ENCODE measurements around the gene AKR1C4.
"Not testable (repeated sequence)": the region's sequence is repeated elsewhere in the genome, so short reads cannot be mapped to it uniquely, and the experiment has no call there.

GRCh38 chr10:5237541-5237940 lies 40.9 kb downstream of the AKR1C4 start:
- TF ChIP-seq EGR1 (IDR thresholded peaks at IDR 0.05; ENCODE audit: borderline replicate concordance, low read depth, low read length); TCF12 (IDR thresholded peaks at IDR 0.05; ENCODE audit: low read depth, low read length); POLR2AphosphoS5 (IDR thresholded peaks at IDR 0.05; ENCODE audit: low read depth, low read length): not testable (repeated sequence)
- TF ChIP-seq, protein P1, sequence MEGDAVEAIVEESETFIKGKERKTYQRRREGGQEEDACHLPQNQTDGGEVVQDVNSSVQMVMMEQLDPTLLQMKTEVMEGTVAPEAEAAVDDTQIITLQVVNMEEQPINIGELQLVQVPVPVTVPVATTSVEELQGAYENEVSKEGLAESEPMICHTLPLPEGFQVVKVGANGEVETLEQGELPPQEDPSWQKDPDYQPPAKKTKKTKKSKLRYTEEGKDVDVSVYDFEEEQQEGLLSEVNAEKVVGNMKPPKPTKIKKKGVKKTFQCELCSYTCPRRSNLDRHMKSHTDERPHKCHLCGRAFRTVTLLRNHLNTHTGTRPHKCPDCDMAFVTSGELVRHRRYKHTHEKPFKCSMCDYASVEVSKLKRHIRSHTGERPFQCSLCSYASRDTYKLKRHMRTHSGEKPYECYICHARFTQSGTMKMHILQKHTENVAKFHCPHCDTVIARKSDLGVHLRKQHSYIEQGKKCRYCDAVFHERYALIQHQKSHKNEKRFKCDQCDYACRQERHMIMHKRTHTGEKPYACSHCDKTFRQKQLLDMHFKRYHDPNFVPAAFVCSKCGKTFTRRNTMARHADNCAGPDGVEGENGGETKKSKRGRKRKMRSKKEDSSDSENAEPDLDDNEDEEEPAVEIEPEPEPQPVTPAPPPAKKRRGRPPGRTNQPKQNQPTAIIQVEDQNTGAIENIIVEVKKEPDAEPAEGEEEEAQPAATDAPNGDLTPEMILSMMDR (IDR thresholded peaks at IDR 0.05; ENCODE audit: control extremely low read depth in 1 of 3, insufficient read depth in 1 of 3, low read depth in 1 of 3, low read length in 3 of 3), result not testable (repeated sequence)
- TF ChIP-seq, protein P2, sequence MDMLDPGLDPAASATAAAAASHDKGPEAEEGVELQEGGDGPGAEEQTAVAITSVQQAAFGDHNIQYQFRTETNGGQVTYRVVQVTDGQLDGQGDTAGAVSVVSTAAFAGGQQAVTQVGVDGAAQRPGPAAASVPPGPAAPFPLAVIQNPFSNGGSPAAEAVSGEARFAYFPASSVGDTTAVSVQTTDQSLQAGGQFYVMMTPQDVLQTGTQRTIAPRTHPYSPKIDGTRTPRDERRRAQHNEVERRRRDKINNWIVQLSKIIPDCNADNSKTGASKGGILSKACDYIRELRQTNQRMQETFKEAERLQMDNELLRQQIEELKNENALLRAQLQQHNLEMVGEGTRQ (IDR thresholded peaks at IDR 0.05; ENCODE audit: low read length), result not testable (repeated sequence)
- TF ChIP-seq, protein P3, sequence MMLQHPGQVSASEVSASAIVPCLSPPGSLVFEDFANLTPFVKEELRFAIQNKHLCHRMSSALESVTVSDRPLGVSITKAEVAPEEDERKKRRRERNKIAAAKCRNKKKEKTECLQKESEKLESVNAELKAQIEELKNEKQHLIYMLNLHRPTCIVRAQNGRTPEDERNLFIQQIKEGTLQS (IDR thresholded peaks at IDR 0.05; ENCODE audit: insufficient read depth, low read depth, low read length), result not testable (repeated sequence)
- TF ChIP-seq, protein P4, sequence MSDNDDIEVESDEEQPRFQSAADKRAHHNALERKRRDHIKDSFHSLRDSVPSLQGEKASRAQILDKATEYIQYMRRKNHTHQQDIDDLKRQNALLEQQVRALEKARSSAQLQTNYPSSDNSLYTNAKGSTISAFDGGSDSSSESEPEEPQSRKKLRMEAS (IDR thresholded peaks at IDR 0.05), result not testable (repeated sequence)

Data from H1 (cell line).